Mesendoderm (in vitro differentiated cells): ENCODE measurements around the gene COL28A1.
A peak's percentile ranks its signal among the peaks of the same experiment; 100 is the strongest.
"Not testable (repeated sequence)": the region's sequence is repeated elsewhere in the genome, so short reads cannot be mapped to it uniquely, and the experiment has no call there.

Experiments
- DNase-seq: peaks from one replicate; pipeline ENCODE4 v3.0.0; 2013
- H2AK5ac ChIP-seq: 2 replicates; pipeline ENCODE4 v1.6.1; 2013; ENCODE audit warnings: low read length, inconsistent platforms
- H2BK120ac ChIP-seq: 2 replicates; pipeline ENCODE4 v1.6.1; 2013; ENCODE audit warnings: low read depth, mild to moderate bottlenecking, low read length, moderate library complexity, mixed read lengths
- H2BK15ac ChIP-seq: replicated peaks from 2 replicates; pipeline ENCODE4 v1.6.1; 2013; ENCODE audit warnings: low read depth, mild to moderate bottlenecking, moderate library complexity
- H2BK5ac ChIP-seq: 2 replicates; pipeline ENCODE4 v1.6.1; 2013; ENCODE audit warnings: low read length, inconsistent platforms
- H3K18ac ChIP-seq: 2 replicates; pipeline ENCODE4 v1.6.1; 2013; ENCODE audit warnings: mild to moderate bottlenecking, low read length, mixed read lengths
- H3K23ac ChIP-seq: one replicate; pipeline ENCODE4 v1.6.1; 2013; ENCODE audit warnings: low read length
- H3K27ac ChIP-seq: 2 replicates; pipeline ENCODE4 v1.5.1; 2013; ENCODE audit warnings: low read depth, mild to moderate bottlenecking, inconsistent platforms, low read length, moderate library complexity
- H3K27me3 ChIP-seq: 2 replicates; pipeline ENCODE4 v1.6.1; 2013; ENCODE audit warnings: low read length, control low read depth, mild to moderate bottlenecking, inconsistent platforms; ENCODE audit not compliant: insufficient read depth, poor library complexity
- H3K36me3 ChIP-seq: 2 replicates; pipeline ENCODE4 v1.6.1; 2013; ENCODE audit warnings: low read length, inconsistent platforms; ENCODE audit not compliant: control insufficient read depth, insufficient read depth
- H3K4ac ChIP-seq: one replicate; pipeline ENCODE4 v1.6.1; 2013; ENCODE audit warnings: low read depth, mild to moderate bottlenecking, low read length, moderate library complexity
- H3K4me1 ChIP-seq: 2 replicates; pipeline ENCODE4 v1.6.1; 2013; ENCODE audit warnings: low read depth, low read length, inconsistent platforms; ENCODE audit not compliant: control insufficient read depth
- H3K4me2 ChIP-seq: 2 replicates; pipeline ENCODE4 v1.6.1; 2013; ENCODE audit warnings: low read length
- H3K4me3 ChIP-seq: 2 replicates; pipeline ENCODE4 v1.5.1; 2013; ENCODE audit warnings: mild to moderate bottlenecking, low read length
- H3K56ac ChIP-seq: one replicate; pipeline ENCODE4 v1.6.1; 2013; ENCODE audit warnings: low read length
- H3K79me1 ChIP-seq: 2 replicates; pipeline ENCODE4 v1.6.1; 2013; ENCODE audit warnings: low read length, inconsistent platforms
- H3K79me2 ChIP-seq: 2 replicates; pipeline ENCODE4 v1.6.1; 2013; ENCODE audit warnings: mild to moderate bottlenecking, low read length; ENCODE audit not compliant: control insufficient read depth, insufficient read depth
- H3K9ac ChIP-seq: 2 replicates; pipeline ENCODE4 v1.6.1; 2013; ENCODE audit warnings: low read length, inconsistent platforms
- H4K5ac ChIP-seq: one replicate; pipeline ENCODE4 v1.6.1; 2013; ENCODE audit warnings: low read length
- H4K8ac ChIP-seq: one replicate; pipeline ENCODE4 v1.6.1; 2013; ENCODE audit warnings: low read depth, mild to moderate bottlenecking, control low read depth, low read length, moderate library complexity
- WGBS: extraction: QIAGEN DNeasy Blood & Tissue Kit; methylation state at CpG from one replicate; pipeline ENCODE4 v1.1.7; 2013; ENCODE audit warnings: low lambda C conversion rate, missing lambda C conversion rate; ENCODE audit not compliant: insufficient coverage; ENCODE audit errors: extremely low coverage; 5-methylcytosine and 5-hydroxymethylcytosine counted together

Gene COL28A1

GRCh38 chr7:7564323-7564780 is 28.7 kb upstream of the COL28A1 start:
- no peak overlapping the region for H3K9ac ChIP-seq
- H3K56ac ChIP-seq = no peak overlapping the region
- H2BK5ac ChIP-seq = no peak overlapping the region
- H4K5ac ChIP-seq = no peak overlapping the region
- no peaks in the 10 kb centered on the region for H3K27me3 ChIP-seq
- 100% methylated on average over 2 of the region's 3 CpGs for WGBS
- no peak overlapping the region for H2BK120ac ChIP-seq
- no peak overlapping the region for H3K23ac ChIP-seq
- H3K36me3 ChIP-seq = no peaks in the 10 kb centered on the region
- H3K79me1 ChIP-seq = peaks cover 7% of the 10 kb centered on the region
- no peak overlapping the region for H3K4me2 ChIP-seq
- peaks cover 4% of the 10 kb centered on the region for H3K4me1 ChIP-seq
- DNase-seq = peak; percentile 93
- H3K4me3 ChIP-seq = no peak overlapping the region
- H2AK5ac ChIP-seq = no peak overlapping the region
- H2BK15ac ChIP-seq = peak overlapping the region; percentile 74
- no peak overlapping the region for H3K18ac ChIP-seq
- H4K8ac ChIP-seq = no peak overlapping the region
- H3K4ac ChIP-seq = no peak overlapping the region
- H3K27ac ChIP-seq = no peak overlapping the region
- peaks cover 18% of the 10 kb centered on the region for H3K79me2 ChIP-seq

GRCh38 chr7:7563813-7564212 is 28.1 kb upstream of the COL28A1 start:
- no peak overlapping the region for H2BK5ac ChIP-seq
- no peak overlapping the region for H3K4me3 ChIP-seq
- H2BK120ac ChIP-seq = no peak overlapping the region
- H4K8ac ChIP-seq = peak overlapping the region; percentile 28
- H3K4me1 ChIP-seq = peaks cover 4% of the 10 kb centered on the region
- no peaks in the 10 kb centered on the region for H3K27me3 ChIP-seq
- H2BK15ac ChIP-seq = peak overlapping the region; percentile 74
- no peak overlapping the region for H4K5ac ChIP-seq
- H3K79me2 ChIP-seq = peaks cover 13% of the 10 kb centered on the region
- no peak overlapping the region for H3K9ac ChIP-seq
- no peak overlapping the region for H3K4ac ChIP-seq
- no peak for DNase-seq
- H3K18ac ChIP-seq = no peak overlapping the region
- no peak overlapping the region for H2AK5ac ChIP-seq
- H3K27ac ChIP-seq = no peak overlapping the region
- H3K23ac ChIP-seq = no peak overlapping the region
- H3K4me2 ChIP-seq = no peak overlapping the region
- H3K79me1 ChIP-seq = peaks cover 4% of the 10 kb centered on the region
- no peak overlapping the region for H3K56ac ChIP-seq
- no peaks in the 10 kb centered on the region for H3K36me3 ChIP-seq

DNA sequence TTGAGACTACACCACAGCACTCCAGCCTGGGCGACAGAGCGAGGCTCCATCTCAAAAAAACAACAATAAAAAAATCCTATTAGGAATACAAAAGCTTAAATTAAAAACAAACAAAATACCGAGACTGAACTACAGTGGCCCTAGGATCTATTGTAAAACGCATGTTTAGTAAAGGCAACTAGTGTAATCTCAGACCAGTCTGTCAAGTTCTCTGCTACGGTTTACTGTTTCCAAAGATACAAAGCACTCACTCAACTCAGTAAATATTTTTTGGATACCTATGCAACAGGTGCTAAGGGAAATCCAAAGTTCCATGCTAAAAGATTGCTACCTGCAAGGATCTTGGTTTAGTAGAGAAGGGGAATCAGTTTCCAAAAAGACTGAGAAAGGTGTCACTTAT is 27.6 kb upstream of the COL28A1 start:
- Histone ChIP-seq H3K23ac (no peak overlapping the region), H2BK120ac (no peak overlapping the region), H3K9ac (no peak overlapping the region), H3K4me2 (no peak overlapping the region), H3K79me2 (peaks cover 9% of the 10 kb centered on the region), H3K27ac (no peak overlapping the region), H3K18ac (no peak overlapping the region), H2BK15ac (no peak overlapping the region), H3K36me3 (no peaks in the 10 kb centered on the region), H3K56ac (no peak overlapping the region), H4K8ac (no peak overlapping the region), H2AK5ac (no peak overlapping the region), H3K4ac (no peak overlapping the region), H3K4me3 (no peak overlapping the region), H3K4me1 (peaks cover under 1% of the 10 kb centered on the region), H4K5ac (no peak overlapping the region), H2BK5ac (no peak overlapping the region), H3K27me3 (no peaks in the 10 kb centered on the region), H3K79me1 (peaks cover under 1% of the 10 kb centered on the region)
- WGBS = no CpG with 5 or more reads among the region's 5 CpGs
- no peak for DNase-seq

GRCh38 chr7:7562736-7563135 is 27.1 kb upstream of the COL28A1 start:
- Histone ChIP-seq H3K79me2 (peaks cover 4% of the 10 kb centered on the region), H3K27me3 (no peaks in the 10 kb centered on the region), H3K79me1 (no peaks in the 10 kb centered on the region), H3K9ac (no peak overlapping the region), H4K5ac (no peak overlapping the region), H3K4me1 (no peaks in the 10 kb centered on the region), H4K8ac (no peak overlapping the region), H3K27ac (no peak overlapping the region), H3K18ac (no peak overlapping the region), H2BK5ac (no peak overlapping the region), H2BK120ac (no peak overlapping the region), H3K56ac (no peak overlapping the region), H3K23ac (no peak overlapping the region), H3K4me3 (no peak overlapping the region), H3K4me2 (no peak overlapping the region), H3K4ac (no peak overlapping the region), H2AK5ac (no peak overlapping the region), H3K36me3 (no peaks in the 10 kb centered on the region), H2BK15ac (no peak overlapping the region)
- WGBS = no CpG with 5 or more reads among the region's 3 CpGs
- no peak for DNase-seq

DNA sequence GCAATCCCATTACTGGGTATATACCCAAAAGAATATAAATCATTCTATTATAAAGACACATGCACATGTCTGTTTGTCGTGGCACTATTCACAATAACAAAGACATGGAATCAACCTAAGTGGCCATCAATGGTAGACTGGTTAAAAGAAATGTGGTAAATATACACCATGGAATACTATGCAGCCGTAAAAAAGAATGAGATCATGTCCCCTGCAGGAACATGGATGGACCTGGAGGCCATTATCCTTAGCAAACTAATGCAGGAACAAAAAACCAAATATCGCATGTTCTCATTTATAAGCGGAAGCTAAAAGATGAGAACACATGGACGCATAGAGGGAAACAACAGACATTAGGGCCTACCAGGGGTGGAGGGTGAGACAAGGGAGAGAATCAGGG is 25.9 kb upstream of the COL28A1 start:
- H3K27ac ChIP-seq, H3K79me1 ChIP-seq, H2BK120ac ChIP-seq: not testable (repeated sequence)

GRCh38 chr7:7557252-7557651 is 21.6 kb upstream of the COL28A1 start:
- Histone ChIP-seq H3K36me3 (no peaks in the 10 kb centered on the region), H3K27me3 (no peaks in the 10 kb centered on the region), H2BK15ac (no peak overlapping the region), H3K9ac (no peak overlapping the region), H3K23ac (no peak overlapping the region), H2BK120ac (no peak overlapping the region), H3K4me1 (no peaks in the 10 kb centered on the region), H3K4me2 (no peak overlapping the region), H3K56ac (no peak overlapping the region), H3K79me1 (no peaks in the 10 kb centered on the region), H4K5ac (no peak overlapping the region), H3K4me3 (no peak overlapping the region), H2BK5ac (no peak overlapping the region), H3K4ac (no peak overlapping the region), H3K27ac (no peak overlapping the region), H3K79me2 (no peaks in the 10 kb centered on the region), H3K18ac (no peak overlapping the region), H2AK5ac (no peak overlapping the region), H4K8ac (no peak overlapping the region)
- DNase-seq = no peak
- WGBS = no CpG with 5 or more reads among the region's 5 CpGs

More for the DNA sequence above, 25.9 kb upstream of the COL28A1 start:
- no CpG with 5 or more reads among the region's 5 CpGs for WGBS
- not testable (repeated sequence) for H4K5ac ChIP-seq, H3K18ac ChIP-seq, DNase-seq, H2BK15ac ChIP-seq, H2BK5ac ChIP-seq, H3K27me3 ChIP-seq, H3K23ac ChIP-seq, H3K56ac ChIP-seq, H3K79me2 ChIP-seq, H3K4me1 ChIP-seq, H3K36me3 ChIP-seq, H3K4me2 ChIP-seq, H3K9ac ChIP-seq, H3K4ac ChIP-seq, H3K4me3 ChIP-seq, H4K8ac ChIP-seq, H2AK5ac ChIP-seq
